GM12878 (cell line): ENCODE measurements around the gene GAPT. TPM values are rescaled to one million over a fixed set of nuclear protein-coding genes. Genes with fewer than 3 reads are reported as not detected.

ENCODE experiments used
- ATAC-seq: fragments of 200-7000 bp; cut with Tn5 transposase; 3 replicates; pipeline ENCODE4 v1.9.1; 2020; ENCODE audit warnings: mild to moderate bottlenecking, moderate library complexity
- BruUV-seq: library from RNA; stranded (reverse); fragments of 400-500 nt; replicated peaks from 2 replicates; lab custom pipeline; 2021; lab: Mats Ljungman, UMichigan
- CTCF ChIA-PET: fragments of 300-600 bp; sonication (Branson Sonifier 250); formaldehyde crosslinking; extraction: SDS; loops from one replicate; lab custom pipeline; 2021; ENCODE audit warnings: inconsistent platforms; lab: Yijun Ruan, JAX
- POLR2A ChIA-PET: fragments of 350-600 bp; formaldehyde crosslinking; extraction: SDS; loops from one replicate; lab custom pipeline; 2021; ENCODE audit warnings: inconsistent platforms; lab: Charles Lee
- RAD21 ChIA-PET: fragments of 300-600 bp; sonication (Branson Sonifier 250); formaldehyde crosslinking; loops from one replicate; lab custom pipeline; 2023; ENCODE audit warnings: antibody characterized with exemption; ENCODE audit not compliant: unreplicated experiment; lab: Charles Lee
- SMC1A ChIA-PET: fragments of 300-600 bp; sonication (Branson Sonifier 250); formaldehyde crosslinking; loops from one replicate; lab custom pipeline; 2023; ENCODE audit not compliant: unreplicated experiment, uncharacterized antibody; lab: Charles Lee
- DNase-seq: peaks from one replicate; pipeline ENCODE4 v3.0.0-alpha.2; 2011; ENCODE audit warnings: low read depth, low spot score
- FAIRE-seq: peaks from 3 replicates; lab custom pipeline; 2011; peaks lifted over from hg19 to GRCh38; lab: Jason Lieb, UNC
- H2AFZ ChIP-seq: 2 replicates; pipeline ENCODE4 v1.6.0; 2011; ENCODE audit warnings: low read depth, low read length, control low read depth; ENCODE audit not compliant: control insufficient read depth
- H3K27ac ChIP-seq: 2 replicates; pipeline ENCODE4 v1.5.1; 2011; ENCODE audit warnings: control low read depth; ENCODE audit not compliant: control insufficient read depth, insufficient read depth
- H3K27me3 ChIP-seq, 2 experiments: replicated peaks in 1 of 2; 2 replicates each; pipeline versions ENCODE4 v1.6.0 to v1.6.1; 2011; ENCODE audit warnings: low read length in 1 of 2; ENCODE audit not compliant: control insufficient read depth in 2 of 2, insufficient read depth in 2 of 2
- H3K36me3 ChIP-seq, 2 experiments: 2 replicates each; pipeline ENCODE4 v1.5.1; 2011; ENCODE audit warnings: low read length in 1 of 2; ENCODE audit not compliant: control insufficient read depth in 2 of 2, insufficient read depth in 2 of 2
- H3K4me1 ChIP-seq: 2 replicates; pipeline ENCODE4 v1.6.1; 2011; ENCODE audit warnings: mild to moderate bottlenecking, low read length, moderate library complexity, mixed read lengths; ENCODE audit not compliant: control insufficient read depth, insufficient read depth
- H3K4me2 ChIP-seq: 2 replicates; pipeline ENCODE4 v1.6.0; 2011; ENCODE audit warnings: control low read depth; ENCODE audit not compliant: control insufficient read depth, insufficient read depth
- H3K4me3 ChIP-seq: fragments of 200-600 bp; sonication (generic); 2 replicates; pipeline ENCODE4 v1.5.1; 2016
- H3K79me2 ChIP-seq: 2 replicates; pipeline ENCODE4 v1.6.0; 2011; ENCODE audit warnings: low read length; ENCODE audit not compliant: control insufficient read depth, insufficient read depth
- H3K9ac ChIP-seq: 2 replicates; pipeline ENCODE4 v1.8.0; 2011; ENCODE audit warnings: low read length, control low read depth, mixed read lengths; ENCODE audit not compliant: control insufficient read depth, insufficient read depth
- H3K9me3 ChIP-seq: replicated peaks from 3 replicates; pipeline ENCODE4 v1.5.1; 2011; ENCODE audit warnings: mild to moderate bottlenecking, low read length; ENCODE audit not compliant: control insufficient read depth, insufficient read depth
- H4K20me1 ChIP-seq: 2 replicates; pipeline ENCODE4 v1.6.0; 2011; ENCODE audit not compliant: control insufficient read depth, insufficient read depth
- BACH1 ChIP-seq: fragments of 450-650 bp; IDR thresholded peaks from 2 replicates; pipeline ENCODE4 v1.6.1; 2017; ENCODE audit warnings: mild to moderate bottlenecking, borderline replicate concordance
- EED ChIP-seq: sonication (generic); IDR thresholded peaks from 2 replicates; pipeline ENCODE4 v1.6.1; 2016; ENCODE audit warnings: antibody characterized with exemption, low read depth
- FOXK2 ChIP-seq: fragments of 450-650 bp; IDR thresholded peaks from 2 replicates; pipeline ENCODE4 v1.6.1; 2017; ENCODE audit warnings: mild to moderate bottlenecking, moderate library complexity
- GABPA ChIP-seq: IDR thresholded peaks from 2 replicates; pipeline ENCODE4 v1.6.1; 2014; ENCODE audit warnings: antibody characterized with exemption, low read depth, mild to moderate bottlenecking, inconsistent platforms
- MLLT1 ChIP-seq: fragments of 450-650 bp; IDR thresholded peaks from 2 replicates; pipeline ENCODE4 v1.6.1; 2016; ENCODE audit warnings: mild to moderate bottlenecking
- SMC3 ChIP-seq: IDR thresholded peaks from 2 replicates; pipeline ENCODE4 v1.6.1; 2011; ENCODE audit warnings: low read length, improper control_type of control experiment, borderline replicate concordance
- STAT3 ChIP-seq: IDR thresholded peaks from 2 replicates; pipeline ENCODE4 v1.6.1; 2011; ENCODE audit warnings: low read depth, low read length, improper control_type of control experiment
- ZSCAN29 ChIP-seq: fragments of 450-650 bp; IDR thresholded peaks from 2 replicates; pipeline ENCODE4 v1.6.1; 2017; ENCODE audit warnings: mild to moderate bottlenecking, moderate library complexity
- in situ Hi-C: fragments of 300-500 bp; cut with MboI; formaldehyde crosslinking; loops from 9 replicates; pipeline ENCODE4 v1.14.3; 2018; ENCODE audit warnings: mixed read lengths
- intact Hi-C: fragments of 100-400 bp; cut with micrococcal nuclease; formaldehyde crosslinking; loops from one replicate; pipeline ENCODE4 v1.14.2; 2022; ENCODE audit not compliant: unreplicated experiment
- polyA plus RNA-seq, 11 experiments: library from polyadenylated mRNA; depleted of rRNA in 4 of 11; unstranded in 6 of 11; stranded (reverse) in 5 of 11; fragments of >200 nt; fragmentation: Nextera tagmentation in 4 of 11; fragmentation: Illumina TruSeq in 1 of 11; extraction: Ambion mirVana in 4 of 11; extraction: Trizol in 1 of 11; gene quantifications; 1 replicate in 1 of 11; 2 replicates in 10 of 11; pipeline versions ENCODE4 v1.2.1 to v1.2.3, GENCODE V29; 2011 to 2016; ENCODE audit warnings: inconsistent platforms in 2 of 11, missing spikeins in 2 of 11, low read depth in 1 of 11
- total RNA-seq, 4 experiments: library from RNA; depleted of rRNA in 3 of 4; stranded (reverse); fragments of >200 nt in 3 of 4; fragmentation: Illumina TruSeq in 1 of 4; extraction: Trizol in 1 of 4; gene quantifications; 2 replicates each; pipeline versions ENCODE4 v1.2.1 to v1.2.3, GENCODE V29; 2013 to 2021

GAPT gene
- total and polyA plus RNA-seq, 10 of the 15 experiments (the other 5 are each of a cell fraction or from before 2014, with no cell fraction given) = 0.15 to 0.96 (median 0.57) TPM; not detected in 2

GRCh38 chr5:58493141-58493540, 1.9 kb downstream of the GAPT start:
- no peak overlapping the region for H3K4me3 ChIP-seq
- H3K9ac ChIP-seq = no peak overlapping the region
- H2AFZ ChIP-seq = no peak overlapping the region
- H3K9me3 ChIP-seq = no peaks in the 10 kb centered on the region
- no peaks in the 10 kb centered on the region for H3K36me3 ChIP-seq
- in situ Hi-C loops (no loop called here), intact Hi-C loops (no loop called here)
- ChIA-PET RAD21 (no interaction called here), SMC1A (interaction anchor here (1.0 to 2.5 kb wide), 3 partner anchors 10 to 309 kb away, joined by 3 to 10 read pairs (median 4); no protein-coding TSS in a partner anchor), CTCF (interaction anchor here (1.4 to 3.0 kb wide), 2 partner anchors 32 to 357 kb away, joined by 4 to 7 read pairs; no protein-coding TSS in a partner anchor), POLR2A (no interaction called here)
- ATAC-seq (no peak), DNase-seq (no peak), FAIRE-seq (no peak)
- H3K4me2 ChIP-seq = no peak overlapping the region
- H3K4me1 ChIP-seq = no peaks in the 10 kb centered on the region
- H3K27ac ChIP-seq = no peak overlapping the region
- TF ChIP-seq ZSCAN29 (no peak), STAT3 (no peak), BACH1 (no peak), FOXK2 (no peak), SMC3 (no peak), GABPA (no peak), EED (no peak), MLLT1 (no peak)
- no TSS peak for BruUV-seq
- no peaks in the 10 kb centered on the region; a peak in 2 of 4 replicates for H3K27me3 ChIP-seq
- H4K20me1 ChIP-seq = no peaks in the 10 kb centered on the region
- no peaks in the 10 kb centered on the region for H3K79me2 ChIP-seq
